Tibial artery (tissue), 4 donors: ENCODE results near the gene BCAS2.

ENCODE experiments used
- DNase-seq, 2 donors: peaks; one replicate each; pipeline ENCODE4 v3.0.0-alpha.2; 2019
- H3K27ac ChIP-seq, 2 donors: fragments of 200-600 bp; sonication (generic) in 1 of 2; 1 replicate in 1 of 2; 2 replicates in 1 of 2; pipeline ENCODE4 v1.5.1; 2018 to 2019; ENCODE audit warnings: mild to moderate bottlenecking in 1 of 2
- H3K27me3 ChIP-seq, 2 donors: fragments of 200-600 bp; sonication (generic) in 1 of 2; one replicate each; pipeline versions ENCODE4 v1.5.1 to v1.6.0; 2016 to 2019
- H3K36me3 ChIP-seq, 3 donors: fragments of 200-600 bp; sonication (generic) in 2 of 3; one replicate each; pipeline ENCODE4 v1.5.1; 2016 to 2019; ENCODE audit warnings: mild to moderate bottlenecking in 2 of 3
- H3K4me1 ChIP-seq, 4 donors: fragments of 200-600 bp; sonication (generic) in 2 of 4; 1 replicate in 3 of 4; 2 replicates in 1 of 4; pipeline ENCODE4 v1.5.1; 2016 to 2019
- H3K4me3 ChIP-seq, 2 donors: fragments of 200-600 bp; sonication (generic) in 1 of 2; 1 replicate in 1 of 2; 2 replicates in 1 of 2; pipeline ENCODE4 v1.5.1; 2018 to 2019; ENCODE audit warnings: mild to moderate bottlenecking in 2 of 2
- H3K9me3 ChIP-seq, 3 donors: fragments of 200-600 bp; sonication (generic) in 1 of 3; one replicate each; pipeline ENCODE4 v1.5.1; 2016 to 2019
- intact Hi-C: fragments of 100-400 bp; cut with DNase I; formaldehyde crosslinking; loops from one replicate; pipeline ENCODE4 v1.15.0; 2023; ENCODE audit warnings: low total_unique reads
- TF ChIP-seq, protein P1 (sequence below), 2 experiments: fragments of 200-600 bp in 1 of 2; fragments of 450-650 bp in 1 of 2; IDR thresholded peaks; one replicate each; pipeline ENCODE4 v1.5.1; 2017 to 2019; ENCODE audit warnings: antibody characterized with exemption in 2 of 2, mild to moderate bottlenecking in 1 of 2, moderate library complexity in 1 of 2

Gene BCAS2

DNA sequence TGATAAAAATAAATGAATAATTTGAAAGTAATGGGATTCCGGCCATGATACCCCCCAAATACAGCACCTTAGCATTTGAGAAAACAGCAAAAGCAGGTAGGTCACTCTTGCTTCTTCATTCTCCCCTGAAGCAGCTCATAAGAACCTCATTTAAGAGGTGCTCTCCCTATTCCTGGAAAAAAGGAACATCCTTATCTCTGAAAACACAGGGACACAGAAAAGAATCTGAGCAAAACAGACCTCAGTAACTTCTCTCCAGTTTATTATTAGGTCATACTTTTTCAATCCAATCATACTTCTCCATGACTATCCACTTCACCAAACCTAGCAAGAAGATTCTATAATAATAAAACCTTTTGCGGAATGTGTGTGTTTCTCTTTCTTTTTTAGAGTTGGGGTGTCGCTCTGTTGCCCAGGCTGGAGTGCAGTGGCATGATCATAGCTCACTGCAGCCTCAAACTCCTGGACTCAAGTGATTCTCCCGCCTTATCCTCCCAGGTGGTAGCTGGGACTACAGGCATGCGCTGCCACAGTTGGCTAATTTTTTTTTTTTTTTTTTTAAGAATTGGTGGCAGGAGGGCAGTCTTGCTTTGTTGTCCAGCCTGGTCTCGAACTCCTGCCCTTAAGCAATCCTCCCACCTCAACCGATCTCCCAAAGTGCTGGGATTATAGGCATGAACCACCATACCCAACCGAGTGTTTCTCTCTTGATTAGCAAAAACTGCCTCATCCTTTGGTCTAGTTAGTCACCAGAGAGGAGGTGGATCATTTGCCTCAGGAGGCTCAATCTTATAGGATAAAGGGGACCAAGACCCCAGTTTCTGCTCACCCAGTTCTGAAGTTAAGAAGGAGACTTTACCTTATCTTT lies 59.8 kb downstream of the BCAS2 start:
- no peaks in the 10 kb centered on the region for H3K4me1 ChIP-seq
- no peak overlapping the region for H3K27ac ChIP-seq
- TF ChIP-seq, protein P1, sequence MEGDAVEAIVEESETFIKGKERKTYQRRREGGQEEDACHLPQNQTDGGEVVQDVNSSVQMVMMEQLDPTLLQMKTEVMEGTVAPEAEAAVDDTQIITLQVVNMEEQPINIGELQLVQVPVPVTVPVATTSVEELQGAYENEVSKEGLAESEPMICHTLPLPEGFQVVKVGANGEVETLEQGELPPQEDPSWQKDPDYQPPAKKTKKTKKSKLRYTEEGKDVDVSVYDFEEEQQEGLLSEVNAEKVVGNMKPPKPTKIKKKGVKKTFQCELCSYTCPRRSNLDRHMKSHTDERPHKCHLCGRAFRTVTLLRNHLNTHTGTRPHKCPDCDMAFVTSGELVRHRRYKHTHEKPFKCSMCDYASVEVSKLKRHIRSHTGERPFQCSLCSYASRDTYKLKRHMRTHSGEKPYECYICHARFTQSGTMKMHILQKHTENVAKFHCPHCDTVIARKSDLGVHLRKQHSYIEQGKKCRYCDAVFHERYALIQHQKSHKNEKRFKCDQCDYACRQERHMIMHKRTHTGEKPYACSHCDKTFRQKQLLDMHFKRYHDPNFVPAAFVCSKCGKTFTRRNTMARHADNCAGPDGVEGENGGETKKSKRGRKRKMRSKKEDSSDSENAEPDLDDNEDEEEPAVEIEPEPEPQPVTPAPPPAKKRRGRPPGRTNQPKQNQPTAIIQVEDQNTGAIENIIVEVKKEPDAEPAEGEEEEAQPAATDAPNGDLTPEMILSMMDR (IDR thresholded peaks at IDR 0.05) = no peak
- H3K4me3 ChIP-seq = no peak overlapping the region
- no peak for DNase-seq
- H3K36me3 ChIP-seq = no peaks in the 10 kb centered on the region
- H3K9me3 ChIP-seq = no peaks in the 10 kb centered on the region
- intact Hi-C loops = no loop called here
- no peaks in the 10 kb centered on the region for H3K27me3 ChIP-seq
